GM10248 (cell line): ENCODE results near the gene CLDN4.
"Not testable (repeated sequence)": the region's sequence is repeated elsewhere in the genome, so short reads cannot be mapped to it uniquely, and the experiment has no call there.

Source experiments
- CTCF ChIA-PET: fragments of 300-600 bp; sonication (Branson Sonifier 250); formaldehyde crosslinking; extraction: SDS; loops from one replicate; lab custom pipeline; 2021; ENCODE audit warnings: antibody characterized with exemption; lab: Yijun Ruan, JAX
- POLR2A ChIA-PET: fragments of 350-650 bp; sonication (Branson Sonifier 250); formaldehyde crosslinking; extraction: SDS; loops from one replicate; lab custom pipeline; 2020; ENCODE audit warnings: antibody characterized with exemption; lab: Yijun Ruan, JAX
- DNase-seq: peaks from one replicate; pipeline ENCODE4 v3.0.0; 2012; ENCODE audit errors: extremely low spot score
- TF ChIP-seq, protein P1 (sequence below): IDR thresholded peaks from 2 replicates; pipeline ENCODE4 v1.5.1; 2012; ENCODE audit warnings: mild to moderate bottlenecking, low read depth; ENCODE audit errors: extremely low read depth, missing control alignments, control extremely low read depth

Gene CLDN4, protein sequence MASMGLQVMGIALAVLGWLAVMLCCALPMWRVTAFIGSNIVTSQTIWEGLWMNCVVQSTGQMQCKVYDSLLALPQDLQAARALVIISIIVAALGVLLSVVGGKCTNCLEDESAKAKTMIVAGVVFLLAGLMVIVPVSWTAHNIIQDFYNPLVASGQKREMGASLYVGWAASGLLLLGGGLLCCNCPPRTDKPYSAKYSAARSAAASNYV

DNA sequence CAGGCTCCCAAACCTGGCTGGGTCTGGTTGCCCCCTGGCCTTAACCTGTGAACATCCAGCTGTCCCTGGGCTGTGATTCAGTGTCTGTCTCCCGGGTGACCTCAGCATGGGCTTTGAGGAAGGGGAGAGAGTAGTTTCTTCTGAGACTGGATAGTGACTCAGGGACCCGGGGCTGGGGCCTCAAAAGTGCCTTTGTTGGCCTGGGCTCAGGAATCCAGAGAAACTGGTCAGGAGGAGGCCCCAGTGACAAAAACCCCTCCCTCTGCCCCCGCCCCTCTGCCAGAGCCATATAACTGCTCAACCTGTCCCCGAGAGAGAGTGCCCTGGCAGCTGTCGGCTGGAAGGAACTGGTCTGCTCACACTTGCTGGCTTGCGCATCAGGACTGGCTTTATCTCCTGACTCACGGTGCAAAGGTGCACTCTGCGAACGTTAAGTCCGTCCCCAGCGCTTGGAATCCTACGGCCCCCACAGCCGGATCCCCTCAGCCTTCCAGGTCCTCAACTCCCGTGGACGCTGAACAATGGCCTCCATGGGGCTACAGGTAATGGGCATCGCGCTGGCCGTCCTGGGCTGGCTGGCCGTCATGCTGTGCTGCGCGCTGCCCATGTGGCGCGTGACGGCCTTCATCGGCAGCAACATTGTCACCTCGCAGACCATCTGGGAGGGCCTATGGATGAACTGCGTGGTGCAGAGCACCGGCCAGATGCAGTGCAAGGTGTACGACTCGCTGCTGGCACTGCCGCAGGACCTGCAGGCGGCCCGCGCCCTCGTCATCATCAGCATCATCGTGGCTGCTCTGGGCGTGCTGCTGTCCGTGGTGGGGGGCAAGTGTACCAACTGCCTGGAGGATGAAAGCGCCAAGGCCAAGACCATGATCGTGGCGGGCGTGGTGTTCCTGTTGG lies at the start of gene CLDN4:
Gene CLDN4, plus strand, starts transcription at position 316 of the 903 bp plus-strand sequence. Its CDS starts 206 bp downstream, at position 522.
- no peak for DNase-seq
- TF ChIP-seq, protein P1, sequence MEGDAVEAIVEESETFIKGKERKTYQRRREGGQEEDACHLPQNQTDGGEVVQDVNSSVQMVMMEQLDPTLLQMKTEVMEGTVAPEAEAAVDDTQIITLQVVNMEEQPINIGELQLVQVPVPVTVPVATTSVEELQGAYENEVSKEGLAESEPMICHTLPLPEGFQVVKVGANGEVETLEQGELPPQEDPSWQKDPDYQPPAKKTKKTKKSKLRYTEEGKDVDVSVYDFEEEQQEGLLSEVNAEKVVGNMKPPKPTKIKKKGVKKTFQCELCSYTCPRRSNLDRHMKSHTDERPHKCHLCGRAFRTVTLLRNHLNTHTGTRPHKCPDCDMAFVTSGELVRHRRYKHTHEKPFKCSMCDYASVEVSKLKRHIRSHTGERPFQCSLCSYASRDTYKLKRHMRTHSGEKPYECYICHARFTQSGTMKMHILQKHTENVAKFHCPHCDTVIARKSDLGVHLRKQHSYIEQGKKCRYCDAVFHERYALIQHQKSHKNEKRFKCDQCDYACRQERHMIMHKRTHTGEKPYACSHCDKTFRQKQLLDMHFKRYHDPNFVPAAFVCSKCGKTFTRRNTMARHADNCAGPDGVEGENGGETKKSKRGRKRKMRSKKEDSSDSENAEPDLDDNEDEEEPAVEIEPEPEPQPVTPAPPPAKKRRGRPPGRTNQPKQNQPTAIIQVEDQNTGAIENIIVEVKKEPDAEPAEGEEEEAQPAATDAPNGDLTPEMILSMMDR, result no peak
- POLR2A ChIA-PET, result no interaction called here
- CTCF ChIA-PET, result no interaction called here

DNA sequence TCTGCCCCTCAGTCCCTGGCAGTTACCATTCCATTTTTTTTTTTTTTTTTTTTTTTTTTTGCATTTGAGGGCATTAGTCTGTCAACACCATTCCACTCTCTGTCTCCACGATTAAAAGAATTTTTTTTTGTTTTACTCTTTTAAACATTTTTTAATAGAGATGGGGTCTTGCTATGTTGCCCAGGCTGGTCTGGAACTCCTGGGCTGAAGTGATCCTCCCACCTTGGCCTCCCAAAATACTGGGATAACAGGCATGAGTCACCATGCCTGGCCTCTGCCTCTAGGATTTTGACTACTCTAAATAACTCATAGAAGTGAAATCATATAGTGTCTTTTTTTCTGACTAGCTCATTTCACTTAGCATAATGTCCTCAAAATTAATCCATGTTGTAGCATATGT lies 44.2 kb upstream of the CLDN4 start:
- POLR2A ChIA-PET, result no interaction called here
- DNase-seq, result no peak
- TF ChIP-seq, protein P1, result no peak
- CTCF ChIA-PET, result no interaction called here

DNA sequence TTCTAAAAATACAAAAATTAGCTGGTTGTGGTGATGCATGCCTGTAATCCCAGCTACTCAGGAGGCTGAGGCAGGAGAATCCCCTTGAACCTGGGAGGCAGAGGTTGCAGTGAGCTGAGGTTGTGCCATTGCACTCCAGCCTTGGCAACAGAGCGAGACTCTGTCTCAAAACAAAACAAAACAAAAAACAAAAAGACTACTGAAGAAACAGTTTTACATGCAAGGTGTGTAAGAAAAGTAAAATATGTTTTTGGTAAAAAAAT lies 43.1 kb upstream of the CLDN4 start:
- POLR2A ChIA-PET, CTCF ChIA-PET, DNase-seq: not testable (repeated sequence)

DNA sequence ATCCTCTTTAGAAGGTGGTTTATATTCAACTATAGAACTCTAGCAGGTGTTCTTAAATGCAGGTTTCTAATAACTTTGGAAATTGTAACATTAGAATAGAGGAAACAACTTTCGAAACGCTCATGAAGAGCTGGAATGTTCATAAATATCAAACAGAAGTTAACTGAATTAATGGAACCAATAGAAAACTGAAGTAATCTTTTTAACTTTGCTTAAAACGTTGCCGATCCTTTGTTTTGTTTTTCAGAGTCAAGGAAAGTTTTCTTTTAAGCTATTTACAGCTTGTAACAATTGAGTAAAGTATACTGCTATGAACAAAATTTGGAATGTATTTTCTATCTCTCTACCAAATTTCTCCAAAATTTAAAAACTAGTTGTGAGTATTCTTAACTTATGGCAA lies 41.7 kb upstream of the CLDN4 start:
- ChIA-PET POLR2A (no interaction called here), CTCF (no interaction called here)
- TF ChIP-seq, protein P1, result no peak
- DNase-seq, result no peak

DNA sequence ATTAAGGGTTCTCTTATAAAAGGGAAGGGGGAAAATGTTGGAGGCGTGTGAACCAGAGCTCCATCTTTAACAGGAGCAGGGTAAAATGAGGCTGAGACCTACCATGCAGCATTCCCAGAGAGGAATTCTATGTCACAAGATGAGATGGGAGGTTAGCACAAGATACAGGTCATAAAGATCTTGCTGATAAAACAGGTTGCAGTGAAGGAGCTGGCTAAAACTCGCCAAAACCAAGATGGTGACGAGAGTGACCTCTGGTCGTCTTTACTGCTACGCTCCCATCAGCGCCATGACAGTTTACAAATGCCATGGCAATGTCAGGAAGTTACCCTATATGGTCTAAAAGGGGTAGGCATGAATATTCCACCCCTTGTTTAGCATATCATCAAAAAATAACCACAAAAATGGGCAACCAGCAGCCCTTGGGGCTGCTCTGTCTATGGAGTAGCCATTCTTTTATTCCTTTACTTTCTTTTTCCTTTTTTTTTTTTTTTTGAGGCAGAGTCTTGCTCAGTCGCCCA lies 39.6 kb upstream of the CLDN4 start:
- CTCF ChIA-PET, result interaction anchor here (1.3 kb wide), 1 partner anchor 184 kb away, joined by 3 read pairs; no protein-coding TSS in a partner anchor
- DNase-seq, POLR2A ChIA-PET: not testable (repeated sequence)

DNA sequence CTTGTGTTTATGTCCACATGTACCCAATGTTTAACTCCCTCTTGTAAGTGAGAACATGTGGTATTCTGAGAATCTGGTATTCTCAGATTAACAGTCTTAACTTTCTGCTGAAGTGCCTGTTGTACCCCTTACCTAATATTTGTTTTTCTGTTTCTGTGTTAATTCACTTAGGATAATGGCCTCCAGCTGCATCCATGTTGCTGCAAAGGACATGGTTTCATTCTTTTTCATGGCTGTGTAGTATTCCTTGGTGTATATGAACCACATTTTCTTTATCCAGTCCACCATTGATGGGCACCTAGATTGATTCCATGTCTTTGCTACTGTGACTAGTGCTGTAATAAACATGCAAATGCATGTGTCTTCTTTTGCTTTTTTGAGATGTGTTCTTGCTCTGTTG lies 35.6 kb upstream of the CLDN4 start:
- CTCF ChIA-PET, DNase-seq, POLR2A ChIA-PET: not testable (repeated sequence)

DNA sequence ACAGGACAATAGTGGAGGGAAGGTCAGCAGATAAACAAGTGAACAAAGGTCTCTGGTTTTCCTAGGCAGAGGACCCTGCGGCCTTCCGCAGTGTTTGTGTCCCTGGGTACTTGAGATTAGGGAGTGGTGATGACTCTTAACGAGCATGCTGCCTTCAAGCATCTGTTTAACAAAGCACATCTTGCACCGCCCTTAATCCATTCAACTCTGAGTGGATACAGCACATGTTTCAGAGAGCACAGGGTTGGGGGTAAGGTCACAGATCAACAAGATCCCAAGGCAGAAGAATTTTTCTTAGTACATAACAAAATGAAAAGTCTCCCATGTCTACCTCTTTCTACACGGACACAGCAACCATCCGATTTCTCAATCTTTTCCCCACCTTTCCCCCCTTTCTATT lies 34.1 kb upstream of the CLDN4 start:
- POLR2A ChIA-PET, result not testable (repeated sequence)
- CTCF ChIA-PET, result interaction anchor here (1.2 kb wide), 1 partner anchor 15 kb away, joined by 4 read pairs; no protein-coding TSS in a partner anchor

DNA sequence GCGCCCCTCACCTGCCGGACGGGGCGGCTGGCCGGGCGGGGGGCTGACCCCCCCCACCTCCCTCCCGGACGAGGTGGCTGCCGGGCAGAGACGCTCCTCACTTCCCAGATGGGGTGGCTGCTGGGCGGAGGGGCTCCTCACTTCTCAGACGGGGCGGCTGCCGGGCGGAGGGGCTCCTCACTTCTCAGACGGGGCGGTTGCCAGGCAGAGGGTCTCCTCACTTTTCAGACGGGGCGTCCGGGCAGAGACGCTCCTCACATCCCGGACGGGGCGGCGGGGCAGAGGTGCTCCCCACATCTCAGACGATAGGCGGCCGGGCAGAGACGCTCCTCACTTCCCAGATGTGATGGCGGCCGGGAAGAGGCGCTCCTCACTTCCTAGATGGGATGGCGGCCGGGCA lies 33.6 kb upstream of the CLDN4 start:
- DNase-seq, CTCF ChIA-PET, POLR2A ChIA-PET: not testable (repeated sequence)

More for the DNA sequence above, 34.1 kb upstream of the CLDN4 start:
- not testable (repeated sequence) for DNase-seq

DNA sequence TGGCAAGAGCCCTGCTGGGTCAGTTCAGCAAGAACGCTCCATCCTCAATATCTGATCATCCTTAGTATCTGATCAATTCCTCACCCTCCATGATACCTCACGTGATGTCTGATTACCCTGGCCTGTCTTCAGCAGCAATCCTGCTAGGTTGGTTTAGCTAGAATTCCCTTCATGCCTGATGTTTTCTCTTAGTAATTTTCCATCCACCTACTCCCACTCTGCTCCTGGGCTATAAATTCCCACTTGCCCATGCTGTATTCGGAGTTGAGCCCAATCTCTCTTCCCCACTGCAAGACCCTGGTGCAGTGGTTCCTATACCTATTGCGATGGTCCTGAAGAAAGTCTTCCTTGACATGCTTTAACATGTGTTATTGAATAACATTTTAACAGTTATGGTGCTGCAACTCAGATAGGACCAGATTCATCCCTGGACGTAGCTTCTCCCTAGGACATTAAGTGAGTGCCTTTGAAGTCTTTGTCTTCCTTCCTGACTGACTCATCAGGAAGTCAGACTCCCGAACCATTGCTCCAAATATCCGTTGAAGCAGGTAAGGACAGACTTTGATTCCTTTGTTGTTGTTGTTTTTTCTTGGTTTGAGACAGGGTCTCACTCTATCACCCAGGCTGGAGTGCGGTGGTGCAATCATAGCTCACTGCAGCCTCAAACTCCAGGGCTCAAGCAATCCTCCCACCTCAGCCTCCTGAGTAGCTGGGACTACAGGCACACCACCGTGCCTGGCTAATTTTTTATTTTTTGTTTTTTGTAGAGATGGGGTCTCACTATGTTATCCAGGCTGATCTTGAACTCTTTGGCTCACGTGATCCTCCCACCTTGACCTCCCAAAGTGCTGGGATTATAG lies 31.3 kb upstream of the CLDN4 start:
- POLR2A ChIA-PET, result no interaction called here
- CTCF ChIA-PET, result no interaction called here
- TF ChIP-seq, protein P1, result no peak
- DNase-seq, result no peak
